ENCODE data around the gene SLC16A3. TPM values are rescaled to one million over a fixed set of nuclear protein-coding genes. Genes with fewer than 3 reads are reported as not detected.

Gene SLC16A3
- total and polyA plus RNA-seq, 8 donors = 4.9 to 87.9 (median 37.7) TPM

DNA sequence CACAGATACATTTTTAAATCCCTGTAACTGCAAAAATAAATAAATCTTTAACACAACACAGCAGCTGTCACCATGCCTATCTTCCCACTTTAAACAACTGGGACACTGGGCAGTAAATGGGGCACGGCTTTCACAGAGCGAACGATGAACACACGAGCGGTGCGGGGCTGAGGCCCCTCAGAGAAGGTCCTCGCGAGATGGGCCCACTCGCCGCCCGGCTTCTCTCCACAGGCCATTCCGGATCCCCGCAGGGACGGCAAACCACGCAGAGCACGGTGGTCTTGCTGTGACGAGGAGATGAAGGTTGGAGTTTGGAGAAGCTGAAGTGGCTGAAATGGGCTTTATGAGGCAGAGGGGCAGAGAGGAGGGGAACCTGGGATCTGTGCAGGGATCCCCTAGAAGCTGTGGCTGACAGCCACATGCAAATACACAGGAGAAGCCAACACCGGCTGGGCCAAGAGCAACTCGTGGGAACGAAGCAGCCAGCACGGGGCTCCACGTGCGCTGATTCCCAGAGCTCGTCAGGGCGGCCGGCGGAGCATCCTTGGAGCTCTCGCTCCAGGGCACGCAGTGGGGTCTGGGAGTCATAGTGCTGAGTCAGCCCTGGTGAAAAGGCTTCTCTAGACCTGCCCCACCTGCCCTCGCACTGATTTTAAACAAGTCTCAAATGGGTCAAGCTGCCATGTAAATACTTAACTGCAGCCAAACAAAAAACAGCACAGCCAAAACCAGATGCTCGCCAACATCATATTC is 47.9 kb upstream of the SLC16A3 start:
- Histone ChIP-seq H3K36me3 (peaks cover 8 to 95% (median 78%) of the 10 kb centered on the region in 4 donors), H3K27ac (no peak overlapping the region), H3K4me3 (no peak overlapping the region), H3K27me3 (no peaks in the 10 kb centered on the region), H3K9me3 (no peaks in the 10 kb centered on the region), H3K4me1 (no peaks in the 10 kb centered on the region)
- no peak for TF ChIP-seq EP300 (IDR thresholded peaks at IDR 0.05)
- WGBS, 5 donors = 89 to 95% (median 92%) methylated on average over 30 to 31 of the region's 31 CpGs
- intact Hi-C loops (cut with DNase I; ENCODE audit: low total_unique reads) = no loop called here
- no peak for DNase-seq

DNA sequence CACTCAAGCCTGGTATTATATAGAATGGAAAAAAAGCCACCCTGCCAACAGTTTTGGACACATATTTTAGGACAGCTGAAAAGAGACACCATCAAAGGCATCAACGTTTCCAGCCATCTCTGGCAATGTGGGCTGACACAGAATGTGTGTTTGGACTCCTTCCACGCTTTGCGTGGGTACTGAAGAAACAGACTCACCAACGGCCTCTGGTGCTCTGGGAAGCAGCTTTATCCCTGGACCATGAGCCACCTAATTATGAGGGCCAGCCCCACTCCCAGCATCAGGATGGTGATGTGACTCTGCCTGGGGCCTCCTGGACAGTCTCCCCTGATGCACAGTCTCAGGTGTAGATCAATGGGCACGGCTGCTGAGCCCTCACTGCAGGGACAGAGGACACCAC is 44.1 kb upstream of the SLC16A3 start:
- H3K27ac ChIP-seq = no peak overlapping the region
- no peaks in the 10 kb centered on the region for H3K9me3 ChIP-seq
- intact Hi-C loops (cut with DNase I; ENCODE audit: low total_unique reads) = no loop called here
- DNase-seq = no peak
- H3K4me3 ChIP-seq = no peak overlapping the region
- H3K36me3 ChIP-seq = peaks cover 12 to 78% (median 71%) of the 10 kb centered on the region in 4 donors
- no peak for TF ChIP-seq EP300 (IDR thresholded peaks at IDR 0.05)
- no peak for TF ChIP-seq POLR2AphosphoS5 (IDR thresholded peaks at IDR 0.05)
- TF ChIP-seq, protein P1, sequence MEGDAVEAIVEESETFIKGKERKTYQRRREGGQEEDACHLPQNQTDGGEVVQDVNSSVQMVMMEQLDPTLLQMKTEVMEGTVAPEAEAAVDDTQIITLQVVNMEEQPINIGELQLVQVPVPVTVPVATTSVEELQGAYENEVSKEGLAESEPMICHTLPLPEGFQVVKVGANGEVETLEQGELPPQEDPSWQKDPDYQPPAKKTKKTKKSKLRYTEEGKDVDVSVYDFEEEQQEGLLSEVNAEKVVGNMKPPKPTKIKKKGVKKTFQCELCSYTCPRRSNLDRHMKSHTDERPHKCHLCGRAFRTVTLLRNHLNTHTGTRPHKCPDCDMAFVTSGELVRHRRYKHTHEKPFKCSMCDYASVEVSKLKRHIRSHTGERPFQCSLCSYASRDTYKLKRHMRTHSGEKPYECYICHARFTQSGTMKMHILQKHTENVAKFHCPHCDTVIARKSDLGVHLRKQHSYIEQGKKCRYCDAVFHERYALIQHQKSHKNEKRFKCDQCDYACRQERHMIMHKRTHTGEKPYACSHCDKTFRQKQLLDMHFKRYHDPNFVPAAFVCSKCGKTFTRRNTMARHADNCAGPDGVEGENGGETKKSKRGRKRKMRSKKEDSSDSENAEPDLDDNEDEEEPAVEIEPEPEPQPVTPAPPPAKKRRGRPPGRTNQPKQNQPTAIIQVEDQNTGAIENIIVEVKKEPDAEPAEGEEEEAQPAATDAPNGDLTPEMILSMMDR (IDR thresholded peaks at IDR 0.05) = no peak
- TF ChIP-seq POLR2A (IDR thresholded peaks at IDR 0.05) = no peak
- WGBS, 5 donors = 78 to 95% (median 91%) methylated on average over 4 to 5 of the region's 5 CpGs
- H3K4me1 ChIP-seq = no peaks in the 10 kb centered on the region
- no peaks in the 10 kb centered on the region for H3K27me3 ChIP-seq

DNA sequence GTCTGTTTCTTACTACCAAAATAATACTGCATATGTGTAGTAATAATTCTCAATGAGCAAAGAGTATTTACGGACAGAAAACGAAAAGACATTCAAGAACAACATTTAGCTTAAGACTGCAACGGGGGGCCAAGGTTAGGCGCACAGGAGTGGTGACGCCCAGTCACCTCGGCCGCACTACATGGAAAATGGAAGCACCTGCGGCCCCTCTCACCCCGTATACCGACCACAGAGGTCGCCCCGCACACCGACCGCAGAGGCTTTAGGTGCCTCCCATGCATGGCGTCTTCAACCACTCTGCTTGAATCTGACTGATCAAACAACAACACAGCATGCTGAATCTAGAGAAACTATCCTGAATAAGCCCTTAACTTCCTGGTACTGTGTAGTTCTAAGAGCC is 42.6 kb upstream of the SLC16A3 start:
- TF ChIP-seq, protein P1 (IDR thresholded peaks at IDR 0.05) = no peak
- TF ChIP-seq POLR2AphosphoS5 (IDR thresholded peaks at IDR 0.05) (no peak), POLR2A (IDR thresholded peaks at IDR 0.05) (no peak), EP300 (IDR thresholded peaks at IDR 0.05) (no peak)
- Histone ChIP-seq H3K27ac (no peak overlapping the region), H3K36me3 (peaks cover 12 to 74% (median 67%) of the 10 kb centered on the region in 4 donors), H3K27me3 (no peaks in the 10 kb centered on the region), H3K4me3 (no peak overlapping the region), H3K9me3 (no peaks in the 10 kb centered on the region), H3K4me1 (no peaks in the 10 kb centered on the region)
- no peak for DNase-seq
- 88 to 96% (median 94%) methylated on average over 15 of the region's 15 CpGs for WGBS, 5 donors
- intact Hi-C loops (cut with DNase I; ENCODE audit: low total_unique reads) = no loop called here

DNA sequence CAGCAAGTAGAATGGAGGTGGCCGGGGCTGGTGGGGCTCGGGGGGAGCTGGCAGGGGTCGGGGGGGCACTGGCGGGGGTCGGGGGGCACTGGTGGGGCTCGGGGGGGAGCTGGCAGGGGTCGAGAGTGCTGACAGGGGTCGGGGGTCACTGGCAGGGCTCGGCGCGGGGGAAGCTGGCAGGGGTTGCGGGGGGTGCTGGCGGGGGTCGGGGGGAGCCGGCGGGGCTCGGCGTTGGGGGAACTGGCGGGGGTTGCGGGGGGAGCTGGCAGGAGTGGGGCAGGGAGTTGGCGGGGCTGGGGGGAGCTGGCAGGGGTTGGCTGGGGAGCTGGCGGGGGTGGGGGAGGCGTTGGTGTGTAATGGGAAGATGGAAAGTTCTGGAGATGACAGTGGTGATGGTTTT is 41.3 kb upstream of the SLC16A3 start:
- intact Hi-C loops (cut with DNase I; ENCODE audit: low total_unique reads) = no loop called here
- peaks cover 12 to 77% (median 67%) of the 10 kb centered on the region in 4 donors for H3K36me3 ChIP-seq
- H3K27me3 ChIP-seq = no peaks in the 10 kb centered on the region
- no peaks in the 10 kb centered on the region for H3K4me1 ChIP-seq
- no peak overlapping the region for H3K27ac ChIP-seq
- H3K4me3 ChIP-seq = no peak overlapping the region
- WGBS, 5 donors = 85 to 96% (median 93%) methylated on average over 7 to 23 of the region's 23 CpGs
- no peak for DNase-seq
- TF ChIP-seq POLR2A (IDR thresholded peaks at IDR 0.05) = no peak
- TF ChIP-seq, protein P1 (IDR thresholded peaks at IDR 0.05) = no peak
- TF ChIP-seq EP300 (IDR thresholded peaks at IDR 0.05) = no peak
- TF ChIP-seq POLR2AphosphoS5 (IDR thresholded peaks at IDR 0.05) = no peak
- H3K9me3 ChIP-seq = no peaks in the 10 kb centered on the region

Measured in stomach (tissue), 9 donors.